Activated CD4-positive, alpha-beta T cell treated with anti-CD3 and anti-CD28 coated beads for 24 hours (primary cell): ENCODE results near the gene A3GALT2.
"Not testable (repeated sequence)": the region's sequence is repeated elsewhere in the genome, so short reads cannot be mapped to it uniquely, and the experiment has no call there.

Source experiments
- DNase-seq, 2 donors: peaks; one replicate each; pipeline ENCODE4 v3.0.0-alpha.2; 2020; ENCODE audit warnings: low read depth in 2 of 2

Gene A3GALT2

GRCh38 chr1:33294071-33295010 is 26.6 kb downstream of the A3GALT2 start:
- no peak for DNase-seq

- no peak for DNase-seq
Observed at GRCh38 chr1:33292726-33293340, 28.1 kb downstream of the A3GALT2 start.

GRCh38 chr1:33290615-33291014 is 30.3 kb downstream of the A3GALT2 start:
- not testable (repeated sequence) for DNase-seq

GRCh38 chr1:33289858-33290154 is 31.1 kb downstream of the A3GALT2 start:
- no peak for DNase-seq

- DNase-seq = no peak
Observed at GRCh38 chr1:33288976-33289857, 31.7 kb downstream of the A3GALT2 start.

GRCh38 chr1:33287317-33287716 is 33.6 kb downstream of the A3GALT2 start:
- DNase-seq = no peak

- no peak for DNase-seq
Observed at GRCh38 chr1:33286451-33287185, 34.3 kb downstream of the A3GALT2 start.

- DNase-seq = no peak
Observed at GRCh38 chr1:33284049-33284448, 36.8 kb downstream of the A3GALT2 start.

- DNase-seq = no peak
Observed at GRCh38 chr1:33282791-33283190, 38.1 kb downstream of the A3GALT2 start.

GRCh38 chr1:33281554-33282303 is 39.2 kb downstream of the A3GALT2 start:
- no peak for DNase-seq

GRCh38 chr1:33280091-33280661 is 40.7 kb downstream of the A3GALT2 start:
- no peak for DNase-seq

- no peak for DNase-seq
Observed at GRCh38 chr1:33277488-33278084, 43.3 kb downstream of the A3GALT2 start.

- no peak for DNase-seq
Observed at GRCh38 chr1:33276573-33277298, 44.2 kb downstream of the A3GALT2 start.

GRCh38 chr1:33275706-33276572 is 45.0 kb downstream of the A3GALT2 start:
- DNase-seq = no peak

GRCh38 chr1:33275195-33275594 is 45.7 kb downstream of the A3GALT2 start:
- no peak for DNase-seq

- DNase-seq = no peak
Observed at GRCh38 chr1:33274446-33274845, 46.5 kb downstream of the A3GALT2 start.

GRCh38 chr1:33273961-33274371 is 46.9 kb downstream of the A3GALT2 start:
- no peak for DNase-seq

GRCh38 chr1:33273406-33273805 is 47.5 kb downstream of the A3GALT2 start:
- no peak for DNase-seq
